H9 (cell line): ENCODE results near the gene MYH9. TPM values are rescaled to one million over a fixed set of nuclear protein-coding genes. Genes with fewer than 3 reads are reported as not detected.

Source experiments
- DNase-seq: peaks from one replicate; pipeline ENCODE4 v3.0.0-alpha.2; 2017
- H2AFZ ChIP-seq: one replicate; pipeline ENCODE4 v1.6.1; 2013; ENCODE audit warnings: mild to moderate bottlenecking, low read length, control low read depth, moderate library complexity
- H2AK5ac ChIP-seq: 2 replicates; pipeline ENCODE4 v1.6.1; 2013; ENCODE audit warnings: low read length, control low read depth, mixed read lengths; ENCODE audit not compliant: insufficient read length
- H2BK120ac ChIP-seq: one replicate; pipeline ENCODE4 v1.6.1; 2013; ENCODE audit warnings: low read depth, mild to moderate bottlenecking, low read length, control low read depth, inconsistent platforms; ENCODE audit not compliant: poor library complexity, severe bottlenecking
- H2BK12ac ChIP-seq: 2 replicates; pipeline ENCODE4 v1.6.1; 2013; ENCODE audit warnings: low read length, control low read depth, mixed read lengths, low read depth; ENCODE audit not compliant: insufficient read length
- H2BK15ac ChIP-seq: 2 replicates; pipeline ENCODE4 v1.6.1; 2013; ENCODE audit warnings: low read depth, low read length, control low read depth
- H2BK20ac ChIP-seq: one replicate; pipeline ENCODE4 v1.6.1; 2013; ENCODE audit warnings: low read depth, mild to moderate bottlenecking, low read length, control low read depth, inconsistent platforms; ENCODE audit not compliant: poor library complexity, severe bottlenecking
- H2BK5ac ChIP-seq: 2 replicates; pipeline ENCODE4 v1.6.1; 2013; ENCODE audit warnings: low read length, control low read depth, mixed read lengths; ENCODE audit not compliant: insufficient read length
- H3K14ac ChIP-seq: 2 replicates; pipeline ENCODE4 v1.6.1; 2013; ENCODE audit warnings: low read length, control low read depth; ENCODE audit not compliant: insufficient read depth
- H3K18ac ChIP-seq: 2 replicates; pipeline ENCODE4 v1.6.1; 2013; ENCODE audit warnings: low read depth, mild to moderate bottlenecking, mixed read lengths, low read length, control low read depth; ENCODE audit not compliant: insufficient read length
- H3K23ac ChIP-seq: 2 replicates; pipeline ENCODE4 v1.6.1; 2013; ENCODE audit warnings: low read length, control low read depth, mixed read lengths, low read depth; ENCODE audit not compliant: insufficient read length
- H3K23me2 ChIP-seq: 2 replicates; pipeline ENCODE4 v1.6.1; 2013; ENCODE audit warnings: low read depth, mild to moderate bottlenecking, mixed read lengths, low read length, control low read depth; ENCODE audit not compliant: insufficient read length, poor library complexity, severe bottlenecking
- H3K27ac ChIP-seq: 2 replicates; pipeline ENCODE4 v1.5.1; 2013; ENCODE audit warnings: low read length, control low read depth, mixed read lengths, low read depth; ENCODE audit not compliant: insufficient read length
- H3K27me3 ChIP-seq: 2 replicates; pipeline ENCODE4 v1.6.1; 2013; ENCODE audit warnings: low read length, control low read depth, inconsistent platforms; ENCODE audit not compliant: insufficient read depth
- H3K4ac ChIP-seq: 2 replicates; pipeline ENCODE4 v1.6.1; 2013; ENCODE audit warnings: low read depth, mild to moderate bottlenecking, control low read depth, inconsistent platforms, low read length, moderate library complexity
- H3K4me1 ChIP-seq: 2 replicates; pipeline ENCODE4 v1.6.1; 2013; ENCODE audit warnings: low read length, control low read depth, inconsistent platforms; ENCODE audit not compliant: insufficient read depth
- H3K4me2 ChIP-seq: 2 replicates; pipeline ENCODE4 v1.6.1; 2013; ENCODE audit warnings: low read length, control low read depth, mixed read lengths; ENCODE audit not compliant: insufficient read length, insufficient read depth
- H3K56ac ChIP-seq: 2 replicates; pipeline ENCODE4 v1.6.1; 2013; ENCODE audit warnings: low read depth, mild to moderate bottlenecking, mixed read lengths, low read length, control low read depth; ENCODE audit not compliant: insufficient read length
- H3K79me1 ChIP-seq: 2 replicates; pipeline ENCODE4 v1.6.1; 2013; ENCODE audit warnings: low read depth, mild to moderate bottlenecking, moderate library complexity, low read length, control low read depth, inconsistent platforms; ENCODE audit not compliant: insufficient read depth, poor library complexity, severe bottlenecking
- H3K79me2 ChIP-seq: 2 replicates; pipeline ENCODE4 v1.6.1; 2013; ENCODE audit warnings: low read length, control low read depth, inconsistent platforms; ENCODE audit not compliant: insufficient read depth
- H3K9ac ChIP-seq: 2 replicates; pipeline ENCODE4 v1.6.1; 2013; ENCODE audit warnings: low read length, control low read depth, mixed read lengths; ENCODE audit not compliant: insufficient read length; ENCODE audit errors: extremely low read depth
- H3K9me3 ChIP-seq: one replicate; pipeline ENCODE4 v1.6.1; 2013; ENCODE audit warnings: low read depth, low read length, inconsistent platforms; ENCODE audit not compliant: control insufficient read depth
- H3T11ph ChIP-seq: one replicate; pipeline ENCODE4 v1.6.1; 2013; ENCODE audit warnings: mild to moderate bottlenecking, low read length, control low read depth, inconsistent platforms
- H4K20me1 ChIP-seq: one replicate; pipeline ENCODE4 v1.6.1; 2013; ENCODE audit not compliant: control insufficient read depth, insufficient read length, insufficient read depth
- H4K5ac ChIP-seq: 2 replicates; pipeline ENCODE4 v1.6.1; 2013; ENCODE audit warnings: low read depth, mild to moderate bottlenecking, mixed read lengths, low read length, control low read depth; ENCODE audit not compliant: insufficient read length
- H4K8ac ChIP-seq: replicated peaks from 2 replicates; pipeline ENCODE4 v1.6.1; 2013; ENCODE audit warnings: low read length, control low read depth, mixed read lengths, low read depth; ENCODE audit not compliant: insufficient read length
- H4K91ac ChIP-seq: 2 replicates; pipeline ENCODE4 v1.6.1; 2013; ENCODE audit warnings: low read depth, mild to moderate bottlenecking, moderate library complexity, mixed read lengths, low read length, control low read depth; ENCODE audit not compliant: insufficient read length
- H3K27ac Mint-ChIP-seq, 3 experiments: 2 replicates in 2 of 3; 3 replicates in 1 of 3; pipeline ENCODE4 v1.8.0; 2020 to 2021; ENCODE audit warnings: mixed read lengths in 3 of 3, mild to moderate bottlenecking in 1 of 3, moderate library complexity in 1 of 3
- H3K27me3 Mint-ChIP-seq: 2 replicates; pipeline ENCODE4 v1.8.0; 2021; ENCODE audit warnings: low read depth, mild to moderate bottlenecking, moderate library complexity, mixed read lengths
- H3K36me3 Mint-ChIP-seq, 3 experiments: 2 replicates in 2 of 3; 3 replicates in 1 of 3; pipeline ENCODE4 v1.8.0; 2020 to 2021; ENCODE audit warnings: low read depth in 3 of 3, mixed read lengths in 3 of 3; ENCODE audit not compliant: insufficient read depth in 1 of 3
- H3K4me1 Mint-ChIP-seq, 2 experiments: 2 replicates each; pipeline ENCODE4 v1.8.0; 2020; ENCODE audit warnings: mixed read lengths in 2 of 2
- H3K4me3 Mint-ChIP-seq, 2 experiments: 2 replicates in 1 of 2; 3 replicates in 1 of 2; pipeline ENCODE4 v1.8.0; 2020 to 2021; ENCODE audit warnings: mild to moderate bottlenecking in 2 of 2, mixed read lengths in 2 of 2, moderate library complexity in 1 of 2
- H3K9me3 Mint-ChIP-seq, 2 experiments: 2 replicates in 1 of 2; 3 replicates in 1 of 2; pipeline ENCODE4 v1.8.0; 2020; ENCODE audit warnings: mild to moderate bottlenecking in 2 of 2, mixed read lengths in 2 of 2, moderate library complexity in 1 of 2
- WGBS: extraction: QIAGEN DNeasy Blood & Tissue Kit; methylation state at CpG from one replicate; pipeline ENCODE4 v1.1.7; 2013; ENCODE audit warnings: missing lambda C conversion rate, low lambda C conversion rate, mixed read lengths; ENCODE audit not compliant: insufficient read length; ENCODE audit errors: extremely low coverage; 5-methylcytosine and 5-hydroxymethylcytosine counted together
- total RNA-seq: library from RNA; stranded (reverse); gene quantifications from 2 replicates; pipeline ENCODE4 v1.2.1, GENCODE V29; 2021
- TF ChIP-seq, protein P1 (sequence below): fragments of 200-600 bp; sonication (generic); conservative IDR thresholded peaks from 3 replicates; pipeline ENCODE4 v1.8.0; 2021; ENCODE audit warnings: antibody characterized with exemption, mild to moderate bottlenecking

Gene MYH9
- total RNA-seq, 1 experiment from 2014 or later = 266 TPM

DNA sequence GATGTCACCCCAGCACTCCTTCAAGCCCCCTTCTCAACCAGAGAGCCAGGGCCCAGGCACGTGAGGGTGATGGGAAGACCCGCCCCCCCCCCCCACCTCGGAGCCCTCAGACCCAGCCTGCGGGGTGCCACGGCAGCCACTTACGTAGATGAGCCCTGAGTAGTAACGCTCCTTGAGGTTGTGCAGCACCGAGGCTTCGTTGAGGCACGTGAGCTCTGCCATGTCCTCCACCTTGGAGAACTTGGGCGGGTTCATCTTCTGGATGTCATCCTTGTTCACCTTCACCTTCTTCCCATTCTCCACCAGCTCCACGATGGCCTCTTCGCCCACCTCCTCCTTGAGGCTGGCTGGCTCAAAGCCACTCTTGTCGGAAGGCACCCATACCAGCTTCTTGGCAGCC lies 39.0 kb downstream of the MYH9 start:
- Histone ChIP-seq H3K56ac (no peak overlapping the region), H2BK20ac (no peak overlapping the region), H2BK15ac (no peak overlapping the region), H3K4me1 (no peaks in the 10 kb centered on the region; the same call in 1 of the 2 replicates), H2BK5ac (no peak overlapping the region), H2BK120ac (no peak overlapping the region), H3K79me2 (peaks cover 15% of the 10 kb centered on the region; the same call in 1 of the 2 replicates), H3K9me3 (no peaks in the 10 kb centered on the region), H4K20me1 (no peaks in the 10 kb centered on the region), H3K4ac (no peak overlapping the region), H3K27ac (no peak overlapping the region), H3K4me2 (no peak overlapping the region), H3K23ac (no peak overlapping the region), H3K23me2 (no peaks in the 10 kb centered on the region), H4K8ac (no peak overlapping the region), H3K18ac (no peak overlapping the region), H4K91ac (no peak overlapping the region), H3K27me3 (no peaks in the 10 kb centered on the region), H3K9ac (no peak overlapping the region), H3K79me1 (peaks cover 5% of the 10 kb centered on the region), H2AK5ac (no peak overlapping the region), H4K5ac (no peak overlapping the region), H3T11ph (no peak overlapping the region), H2BK12ac (no peak overlapping the region), H3K14ac (no peak overlapping the region; the same call in 1 of the 2 replicates), H2AFZ (no peak overlapping the region)
- H3K27me3 Mint-ChIP-seq = no peaks in the 10 kb centered on the region
- no peaks in the 10 kb centered on the region; a peak in 1 of 5 replicates for H3K9me3 Mint-ChIP-seq
- no peak for DNase-seq
- H3K36me3 Mint-ChIP-seq = peaks cover 13 to 40% (median 19%) of the 10 kb centered on the region in 3 experiments
- H3K4me1 Mint-ChIP-seq = peaks cover 43 to 45% of the 10 kb centered on the region in 2 experiments
- H3K4me3 Mint-ChIP-seq = no peak overlapping the region
- TF ChIP-seq, protein P1, sequence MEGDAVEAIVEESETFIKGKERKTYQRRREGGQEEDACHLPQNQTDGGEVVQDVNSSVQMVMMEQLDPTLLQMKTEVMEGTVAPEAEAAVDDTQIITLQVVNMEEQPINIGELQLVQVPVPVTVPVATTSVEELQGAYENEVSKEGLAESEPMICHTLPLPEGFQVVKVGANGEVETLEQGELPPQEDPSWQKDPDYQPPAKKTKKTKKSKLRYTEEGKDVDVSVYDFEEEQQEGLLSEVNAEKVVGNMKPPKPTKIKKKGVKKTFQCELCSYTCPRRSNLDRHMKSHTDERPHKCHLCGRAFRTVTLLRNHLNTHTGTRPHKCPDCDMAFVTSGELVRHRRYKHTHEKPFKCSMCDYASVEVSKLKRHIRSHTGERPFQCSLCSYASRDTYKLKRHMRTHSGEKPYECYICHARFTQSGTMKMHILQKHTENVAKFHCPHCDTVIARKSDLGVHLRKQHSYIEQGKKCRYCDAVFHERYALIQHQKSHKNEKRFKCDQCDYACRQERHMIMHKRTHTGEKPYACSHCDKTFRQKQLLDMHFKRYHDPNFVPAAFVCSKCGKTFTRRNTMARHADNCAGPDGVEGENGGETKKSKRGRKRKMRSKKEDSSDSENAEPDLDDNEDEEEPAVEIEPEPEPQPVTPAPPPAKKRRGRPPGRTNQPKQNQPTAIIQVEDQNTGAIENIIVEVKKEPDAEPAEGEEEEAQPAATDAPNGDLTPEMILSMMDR = no peak
- no CpG with 5 or more reads among the region's 14 CpGs for WGBS
- peak overlapping the region in 2 of 3 experiments; percentile 65 to 69; a peak in 4 of 7 replicates for H3K27ac Mint-ChIP-seq
